Measurements from ENCODE around the gene MAPK8. TPM values are rescaled to one million over a fixed set of nuclear protein-coding genes. Genes with fewer than 3 reads are reported as not detected.
"Not testable (repeated sequence)": the region's sequence is repeated elsewhere in the genome, so short reads cannot be mapped to it uniquely, and the experiment has no call there.

Gene MAPK8
- total and polyA plus RNA-seq, 2 donors = 22.6 to 62.1 TPM

GRCh38 chr10:48419714-48420113 lies 113.2 kb downstream of the MAPK8 start:
- Histone ChIP-seq H3K9me3 (ENCODE audit: control insufficient read depth in 2 of 2, insufficient read depth in 1 of 2, low read length in 1 of 2) (no peaks in the 10 kb centered on the region), H3K4me3 (ENCODE audit: low read length in 2 of 2) (no peak overlapping the region), H3K27me3 (ENCODE audit: control insufficient read depth in 2 of 2, insufficient read depth in 1 of 2, low read length in 1 of 2) (no peaks in the 10 kb centered on the region), H3K4me1 (ENCODE audit: control insufficient read depth in 2 of 2, insufficient read depth in 2 of 2, low read length in 2 of 2) (no peaks in the 10 kb centered on the region), H3K36me3 (ENCODE audit: control insufficient read depth in 2 of 2, insufficient read depth in 2 of 2, low read length in 1 of 2) (peaks cover 0 to 5% of the 10 kb centered on the region in 2 donors), H3K27ac (ENCODE audit: low read depth in 1 of 2, low read length in 1 of 2) (no peak overlapping the region)
- no peak for DNase-seq (ENCODE audit: low read depth in 6 of 9, low spot score in 9 of 9)
- WGBS = 98% methylated on average over 4 of the region's 4 CpGs

GRCh38 chr10:48421862-48422261 lies 115.4 kb downstream of the MAPK8 start:
- H3K9me3 ChIP-seq (ENCODE audit: control insufficient read depth in 2 of 2, insufficient read depth in 1 of 2, low read length in 1 of 2); H3K4me1 ChIP-seq (ENCODE audit: control insufficient read depth in 2 of 2, insufficient read depth in 2 of 2, low read length in 2 of 2); DNase-seq (ENCODE audit: low read depth in 6 of 9, low spot score in 9 of 9); H3K4me3 ChIP-seq (ENCODE audit: low read length in 2 of 2); H3K27ac ChIP-seq (ENCODE audit: low read depth in 1 of 2, low read length in 1 of 2); H3K36me3 ChIP-seq (ENCODE audit: control insufficient read depth in 2 of 2, insufficient read depth in 2 of 2, low read length in 1 of 2); H3K27me3 ChIP-seq (ENCODE audit: control insufficient read depth in 2 of 2, insufficient read depth in 1 of 2, low read length in 1 of 2): not testable (repeated sequence)
- WGBS = over 99% methylated on average over 2 of the region's 2 CpGs

DNA sequence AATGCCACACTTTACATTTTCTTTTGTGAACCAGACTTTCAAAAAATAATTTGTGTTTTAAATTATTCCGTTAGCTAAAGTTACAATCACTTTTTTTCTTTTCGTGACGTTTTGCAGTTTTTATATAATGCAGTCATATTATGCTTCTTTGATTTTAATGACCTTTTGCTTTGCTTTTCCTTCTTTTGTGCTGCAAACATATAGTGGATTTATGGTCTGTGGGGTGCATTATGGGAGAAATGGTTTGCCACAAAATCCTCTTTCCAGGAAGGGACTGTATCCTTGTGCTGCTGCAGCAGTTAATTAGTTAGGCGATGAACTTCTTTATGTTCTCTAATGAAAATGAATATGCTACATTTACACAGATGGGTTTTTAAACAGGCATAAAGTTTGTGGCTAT lies 117.4 kb downstream of the MAPK8 start:
- no peak overlapping the region for H3K4me3 ChIP-seq (ENCODE audit: low read length in 2 of 2)
- H3K4me1 ChIP-seq (ENCODE audit: control insufficient read depth in 2 of 2, insufficient read depth in 2 of 2, low read length in 2 of 2) = no peaks in the 10 kb centered on the region
- no peak for DNase-seq (ENCODE audit: low read depth in 6 of 9, low spot score in 9 of 9)
- WGBS = 98% methylated on average over 4 of the region's 4 CpGs
- no peaks in the 10 kb centered on the region for H3K27me3 ChIP-seq (ENCODE audit: control insufficient read depth in 2 of 2, insufficient read depth in 1 of 2, low read length in 1 of 2)
- no peak overlapping the region for H3K27ac ChIP-seq (ENCODE audit: low read depth in 1 of 2, low read length in 1 of 2)
- peaks cover 0 to 10% of the 10 kb centered on the region in 2 donors for H3K36me3 ChIP-seq (ENCODE audit: control insufficient read depth in 2 of 2, insufficient read depth in 2 of 2, low read length in 1 of 2)
- H3K9me3 ChIP-seq (ENCODE audit: control insufficient read depth in 2 of 2, insufficient read depth in 1 of 2, low read length in 1 of 2) = no peaks in the 10 kb centered on the region

GRCh38 chr10:48428896-48429295 lies 122.4 kb downstream of the MAPK8 start:
- DNase-seq (ENCODE audit: low read depth in 6 of 9, low spot score in 9 of 9) = no peak
- Histone ChIP-seq H3K36me3 (ENCODE audit: control insufficient read depth in 2 of 2, insufficient read depth in 2 of 2, low read length in 1 of 2) (peaks cover 0 to 10% of the 10 kb centered on the region in 2 donors), H3K4me1 (ENCODE audit: control insufficient read depth in 2 of 2, insufficient read depth in 2 of 2, low read length in 2 of 2) (no peaks in the 10 kb centered on the region), H3K27ac (ENCODE audit: low read depth in 1 of 2, low read length in 1 of 2) (no peak overlapping the region), H3K27me3 (ENCODE audit: control insufficient read depth in 2 of 2, insufficient read depth in 1 of 2, low read length in 1 of 2) (no peaks in the 10 kb centered on the region), H3K4me3 (ENCODE audit: low read length in 2 of 2) (no peak overlapping the region), H3K9me3 (ENCODE audit: control insufficient read depth in 2 of 2, insufficient read depth in 1 of 2, low read length in 1 of 2) (no peaks in the 10 kb centered on the region)
- 97% methylated on average over 3 of the region's 3 CpGs for WGBS

DNA sequence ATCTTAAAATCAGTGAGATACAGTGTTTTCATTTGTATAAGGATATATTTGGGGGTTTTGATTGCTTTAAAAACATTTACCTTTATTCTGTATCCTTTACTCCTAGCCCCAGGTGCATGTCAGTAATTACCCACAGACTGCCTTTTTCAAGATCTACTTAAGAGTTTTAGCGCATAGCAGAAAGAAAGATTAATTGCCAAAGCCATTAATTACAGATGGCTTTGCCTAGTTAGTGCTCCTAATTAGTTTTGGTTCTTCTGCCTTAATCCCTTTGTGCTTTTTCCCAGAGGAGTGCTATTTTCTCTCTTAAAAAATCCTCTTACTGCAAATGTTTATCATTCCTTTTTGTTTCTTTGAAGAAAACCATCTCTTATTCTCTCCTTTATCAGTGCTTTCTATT lies 122.8 kb downstream of the MAPK8 start:
- H3K27ac ChIP-seq (ENCODE audit: low read depth in 1 of 2, low read length in 1 of 2) = no peak overlapping the region
- no peaks in the 10 kb centered on the region for H3K4me1 ChIP-seq (ENCODE audit: control insufficient read depth in 2 of 2, insufficient read depth in 2 of 2, low read length in 2 of 2)
- no peak for DNase-seq (ENCODE audit: low read depth in 6 of 9, low spot score in 9 of 9)
- peaks cover 0 to 10% of the 10 kb centered on the region in 2 donors for H3K36me3 ChIP-seq (ENCODE audit: control insufficient read depth in 2 of 2, insufficient read depth in 2 of 2, low read length in 1 of 2)
- 100% methylated on average over 1 of the region's 1 CpG for WGBS
- H3K9me3 ChIP-seq (ENCODE audit: control insufficient read depth in 2 of 2, insufficient read depth in 1 of 2, low read length in 1 of 2) = no peaks in the 10 kb centered on the region
- H3K4me3 ChIP-seq (ENCODE audit: low read length in 2 of 2) = no peak overlapping the region
- H3K27me3 ChIP-seq (ENCODE audit: control insufficient read depth in 2 of 2, insufficient read depth in 1 of 2, low read length in 1 of 2) = no peaks in the 10 kb centered on the region

GRCh38 chr10:48430402-48430993 lies 124.0 kb downstream of the MAPK8 start:
- no peak overlapping the region for H3K27ac ChIP-seq (ENCODE audit: low read depth in 1 of 2, low read length in 1 of 2)
- peaks cover 6 to 15% of the 10 kb centered on the region in 2 donors for H3K36me3 ChIP-seq (ENCODE audit: control insufficient read depth in 2 of 2, insufficient read depth in 2 of 2, low read length in 1 of 2)
- no peaks in the 10 kb centered on the region for H3K4me1 ChIP-seq (ENCODE audit: control insufficient read depth in 2 of 2, insufficient read depth in 2 of 2, low read length in 2 of 2)
- 93% methylated on average over 4 of the region's 4 CpGs for WGBS
- H3K4me3 ChIP-seq (ENCODE audit: low read length in 2 of 2) = no peak overlapping the region
- no peak for DNase-seq (ENCODE audit: low read depth in 6 of 9, low spot score in 9 of 9)
- no peaks in the 10 kb centered on the region for H3K27me3 ChIP-seq (ENCODE audit: control insufficient read depth in 2 of 2, insufficient read depth in 1 of 2, low read length in 1 of 2)
- H3K9me3 ChIP-seq (ENCODE audit: control insufficient read depth in 2 of 2, insufficient read depth in 1 of 2, low read length in 1 of 2) = no peaks in the 10 kb centered on the region

GRCh38 chr10:48431871-48432270 lies 125.4 kb downstream of the MAPK8 start:
- Histone ChIP-seq H3K27ac (ENCODE audit: low read depth in 1 of 2, low read length in 1 of 2) (no peak overlapping the region), H3K9me3 (ENCODE audit: control insufficient read depth in 2 of 2, insufficient read depth in 1 of 2, low read length in 1 of 2) (no peaks in the 10 kb centered on the region), H3K4me3 (ENCODE audit: low read length in 2 of 2) (no peak overlapping the region), H3K4me1 (ENCODE audit: control insufficient read depth in 2 of 2, insufficient read depth in 2 of 2, low read length in 2 of 2) (no peaks in the 10 kb centered on the region), H3K36me3 (ENCODE audit: control insufficient read depth in 2 of 2, insufficient read depth in 2 of 2, low read length in 1 of 2) (peaks cover 6 to 20% of the 10 kb centered on the region in 2 donors), H3K27me3 (ENCODE audit: control insufficient read depth in 2 of 2, insufficient read depth in 1 of 2, low read length in 1 of 2) (no peaks in the 10 kb centered on the region)
- DNase-seq (ENCODE audit: low read depth in 6 of 9, low spot score in 9 of 9) = no peak

- no peaks in the 10 kb centered on the region for H3K4me1 ChIP-seq (ENCODE audit: control insufficient read depth in 2 of 2, insufficient read depth in 2 of 2, low read length in 2 of 2)
- WGBS = 95% methylated on average over 3 of the region's 3 CpGs
- no peaks in the 10 kb centered on the region for H3K9me3 ChIP-seq (ENCODE audit: control insufficient read depth in 2 of 2, insufficient read depth in 1 of 2, low read length in 1 of 2)
- no peak overlapping the region for H3K4me3 ChIP-seq (ENCODE audit: low read length in 2 of 2)
- no peak overlapping the region for H3K27ac ChIP-seq (ENCODE audit: low read depth in 1 of 2, low read length in 1 of 2)
- DNase-seq (ENCODE audit: low read depth in 6 of 9, low spot score in 9 of 9) = no peak
- H3K27me3 ChIP-seq (ENCODE audit: control insufficient read depth in 2 of 2, insufficient read depth in 1 of 2, low read length in 1 of 2) = no peaks in the 10 kb centered on the region
- peaks cover 6 to 17% of the 10 kb centered on the region in 2 donors for H3K36me3 ChIP-seq (ENCODE audit: control insufficient read depth in 2 of 2, insufficient read depth in 2 of 2, low read length in 1 of 2)
Measured at GRCh38 chr10:48437546-48437945, 131.1 kb downstream of the MAPK8 start.

DNA sequence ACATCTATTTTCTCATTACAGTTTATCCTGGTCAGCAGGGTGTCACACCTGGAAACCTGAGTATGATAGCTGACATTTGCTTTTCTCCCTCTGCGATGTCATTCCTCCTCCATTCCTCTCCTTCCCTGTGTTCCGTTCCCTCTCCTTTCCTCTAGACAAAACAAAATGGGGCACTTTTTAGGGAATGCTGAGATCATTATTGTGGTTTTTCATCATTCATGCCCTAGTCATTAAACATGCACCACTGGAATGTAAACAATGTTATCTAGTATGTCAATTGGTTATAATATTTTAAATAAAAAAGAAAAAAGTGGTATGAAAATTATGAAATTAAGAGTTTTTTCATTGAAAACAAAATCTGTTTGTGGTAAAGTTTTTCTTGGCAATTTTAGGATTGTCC lies 132.6 kb downstream of the MAPK8 start:
- H3K27ac ChIP-seq (ENCODE audit: low read depth in 1 of 2, low read length in 1 of 2) = no peak overlapping the region
- no peak for DNase-seq (ENCODE audit: low read depth in 6 of 9, low spot score in 9 of 9)
- 90% methylated on average over 2 of the region's 2 CpGs for WGBS
- no peaks in the 10 kb centered on the region for H3K4me1 ChIP-seq (ENCODE audit: control insufficient read depth in 2 of 2, insufficient read depth in 2 of 2, low read length in 2 of 2)
- H3K27me3 ChIP-seq (ENCODE audit: control insufficient read depth in 2 of 2, insufficient read depth in 1 of 2, low read length in 1 of 2) = no peaks in the 10 kb centered on the region
- no peak overlapping the region for H3K4me3 ChIP-seq (ENCODE audit: low read length in 2 of 2)
- peaks cover 6 to 12% of the 10 kb centered on the region in 2 donors for H3K36me3 ChIP-seq (ENCODE audit: control insufficient read depth in 2 of 2, insufficient read depth in 2 of 2, low read length in 1 of 2)
- no peaks in the 10 kb centered on the region for H3K9me3 ChIP-seq (ENCODE audit: control insufficient read depth in 2 of 2, insufficient read depth in 1 of 2, low read length in 1 of 2)
